NCI-H1436 (cell line): ENCODE measurements around the gene CNTNAP2.

ENCODE experiments used
- DNase-seq: peaks from one replicate; lab custom pipeline; 2025; lab: John Stamatoyannopoulos, UW

The CNTNAP2 gene

DNA sequence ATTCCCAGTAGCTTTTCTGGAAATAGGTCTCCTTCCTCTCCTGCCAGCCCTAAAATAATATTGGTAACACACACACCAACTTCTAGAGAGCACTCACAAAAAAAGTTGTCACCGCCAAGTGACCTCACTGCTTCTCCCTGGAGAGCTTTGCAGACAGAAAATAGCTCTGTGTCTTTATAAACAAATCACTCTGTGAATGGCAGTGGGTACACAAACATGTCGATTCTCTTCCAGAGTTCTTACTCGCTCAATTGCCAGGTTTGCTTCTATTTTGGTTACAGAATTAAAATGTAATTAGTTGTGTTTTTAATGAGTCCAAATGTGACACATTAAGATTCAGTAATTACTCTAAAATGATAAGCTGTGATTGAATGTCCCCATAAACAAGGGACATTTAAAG, 1824.8 kb downstream of the CNTNAP2 start:
- peak; percentile 9 for DNase-seq

DNA sequence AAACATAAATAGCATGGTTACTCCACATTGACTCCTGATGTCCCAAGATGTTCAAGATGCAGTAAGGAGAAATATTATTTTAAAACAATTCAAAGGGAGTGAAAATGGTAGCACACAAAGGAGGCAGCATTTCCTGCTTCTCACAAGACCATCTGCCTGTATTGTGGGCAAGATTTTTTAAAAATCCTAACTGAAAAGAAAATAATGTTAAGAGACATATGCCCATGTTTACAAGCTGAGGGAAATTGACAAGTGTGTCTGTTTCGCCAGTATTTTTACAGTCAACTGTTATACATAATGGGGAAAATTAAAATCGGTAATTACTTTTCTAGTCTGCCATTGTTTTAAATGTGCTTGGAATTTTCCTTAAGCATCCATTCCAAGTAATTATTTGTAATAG, 1827.7 kb downstream of the CNTNAP2 start:
- no peak for DNase-seq

DNA sequence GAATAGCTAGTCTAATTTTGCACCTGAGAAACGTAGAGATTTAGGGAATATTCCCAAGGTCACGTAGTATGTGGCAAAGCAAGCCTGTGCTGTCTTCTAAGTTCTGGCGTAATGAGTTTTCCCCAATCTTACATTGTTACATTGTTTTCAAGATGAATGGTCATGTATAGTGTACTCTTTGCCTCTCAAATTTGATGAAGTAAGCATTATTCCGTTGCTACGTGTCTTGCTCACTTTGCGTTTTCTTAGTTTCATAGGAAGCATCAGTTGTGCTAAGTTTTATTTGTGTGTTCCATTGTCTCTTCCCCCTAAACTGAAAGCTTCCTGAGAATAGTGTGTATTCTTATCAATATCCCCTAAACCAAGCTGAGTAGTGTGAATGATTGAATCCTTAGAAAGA, 1836.3 kb downstream of the CNTNAP2 start:
- no peak for DNase-seq

- DNase-seq: peak; percentile 95
Measured at GRCh38 chr7:147968046-147968610, 1851.5 kb downstream of the CNTNAP2 start.

GRCh38 chr7:147971606-147972110, 1855.1 kb downstream of the CNTNAP2 start:
- no peak for DNase-seq

- DNase-seq: no peak
Measured at GRCh38 chr7:147978201-147978600, 1861.6 kb downstream of the CNTNAP2 start.

DNA sequence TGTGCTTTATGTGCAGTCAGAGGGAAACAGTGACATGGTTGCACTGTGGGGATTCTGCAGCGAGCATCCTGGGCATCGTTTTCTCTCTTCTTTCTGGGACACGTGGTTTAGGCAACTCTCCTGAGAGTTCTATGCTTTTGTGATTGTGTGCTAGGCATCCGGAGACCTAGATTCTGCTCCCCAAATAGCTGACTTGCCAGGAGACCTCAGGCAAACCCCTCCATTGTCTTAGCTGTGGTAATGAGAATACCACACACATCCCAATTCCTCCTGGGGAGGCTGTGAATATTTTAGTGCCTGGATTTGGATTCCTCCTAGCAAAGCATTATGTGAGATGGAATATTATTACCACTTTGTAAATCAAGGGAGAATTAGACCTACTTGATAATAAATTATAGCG, 1862.0 kb downstream of the CNTNAP2 start:
- no peak for DNase-seq

GRCh38 chr7:147980826-147981813, 1864.5 kb downstream of the CNTNAP2 start:
- DNase-seq: no peak

DNA sequence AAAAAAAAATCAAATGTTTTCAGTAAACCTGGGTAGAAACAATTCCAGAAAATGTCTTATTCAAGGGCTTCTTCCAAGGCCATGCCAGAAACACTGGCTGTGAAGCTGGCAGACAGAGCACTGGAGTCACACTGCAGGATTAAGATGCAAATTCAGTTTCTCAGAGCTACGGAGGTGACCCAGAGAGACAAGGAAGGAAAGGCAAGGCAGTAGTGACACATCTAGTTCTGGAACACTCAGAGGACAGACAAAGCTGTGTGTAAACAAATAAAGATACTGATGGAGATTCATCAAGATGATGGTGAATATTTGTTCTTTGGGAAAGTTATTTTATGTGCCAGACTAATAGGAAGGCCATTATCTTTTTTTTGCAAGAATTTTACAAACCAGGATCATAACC, 1865.7 kb downstream of the CNTNAP2 start:
- DNase-seq: no peak

DNA sequence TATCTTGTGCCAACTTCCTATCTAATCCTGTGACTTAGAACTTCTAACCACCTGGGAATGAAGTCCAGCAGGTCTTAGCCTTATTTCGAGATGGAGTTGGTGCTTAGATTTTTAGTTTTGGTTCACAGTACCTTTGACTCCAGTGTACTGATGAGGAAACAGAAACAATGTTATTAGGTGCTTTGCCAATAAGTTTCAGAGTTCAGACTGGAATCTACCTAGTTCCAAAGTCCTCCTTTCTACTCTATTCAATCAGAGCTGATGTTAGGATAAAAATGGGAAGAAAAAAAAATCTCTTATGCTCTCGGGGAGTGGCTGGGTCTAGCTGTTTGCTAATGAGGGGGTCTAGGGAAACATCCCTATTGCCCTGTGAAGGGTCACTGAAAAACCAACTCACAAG, 1867.7 kb downstream of the CNTNAP2 start:
- DNase-seq: no peak

- no peak for DNase-seq
Measured at GRCh38 chr7:147990079-147990478, 1873.5 kb downstream of the CNTNAP2 start.

DNA sequence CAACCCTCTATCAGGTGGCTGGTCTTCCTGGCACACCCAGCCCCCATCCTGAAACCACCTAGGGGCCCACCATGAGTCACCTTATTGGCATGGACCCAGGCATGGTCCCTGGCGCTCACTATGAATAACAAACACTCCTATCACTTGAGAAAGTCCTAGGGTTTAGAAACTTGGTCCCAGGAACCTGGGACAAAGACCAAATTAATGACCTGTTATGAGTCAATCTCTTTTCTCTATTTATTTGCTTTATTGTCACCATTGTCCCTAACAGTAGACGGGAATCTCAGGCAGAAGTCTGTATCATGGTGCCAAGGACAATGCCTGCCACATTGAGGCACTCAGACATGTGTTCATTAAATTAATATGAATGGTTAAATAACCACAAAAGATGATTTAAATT, 1874.3 kb downstream of the CNTNAP2 start:
- no peak for DNase-seq

DNA sequence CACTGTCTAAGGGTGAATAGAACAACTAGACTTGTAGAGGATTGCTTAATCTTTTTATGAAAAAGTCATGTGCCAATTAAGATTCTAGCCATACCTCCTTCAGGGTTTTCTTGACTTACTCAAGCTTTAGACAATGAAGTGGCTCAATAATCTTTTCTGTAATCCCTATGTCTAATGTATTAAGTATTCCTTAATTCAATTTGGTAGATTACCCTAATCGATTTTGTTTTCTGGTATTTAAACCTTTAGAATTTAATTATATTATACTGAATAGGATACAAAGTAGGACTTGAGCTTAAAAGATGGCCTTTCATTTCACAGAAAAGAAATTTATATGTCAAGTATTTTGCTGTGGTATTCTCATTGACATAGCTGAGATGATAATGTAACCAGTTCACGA, 1876.1 kb downstream of the CNTNAP2 start:
- no peak for DNase-seq

DNA sequence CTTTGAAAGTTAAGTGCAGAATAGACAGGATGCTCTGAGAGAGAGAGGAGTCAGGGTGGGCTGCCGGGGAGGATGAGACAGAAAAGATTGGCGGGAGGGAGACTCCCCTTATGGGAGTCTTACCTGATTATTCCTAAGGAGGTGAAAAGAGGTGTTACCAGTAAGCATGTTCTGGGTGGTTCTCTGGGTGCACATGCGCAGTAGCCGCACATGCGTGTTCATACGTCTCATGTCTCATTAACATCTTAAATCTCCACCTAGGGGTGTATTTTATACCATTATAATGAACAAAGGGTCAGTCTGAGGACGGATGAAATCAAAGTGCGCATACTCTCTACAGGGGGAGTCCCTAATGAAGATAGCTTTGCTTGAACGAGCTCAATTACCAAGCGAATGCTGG, 1881.0 kb downstream of the CNTNAP2 start:
- no peak for DNase-seq

GRCh38 chr7:147999962-148000361, 1883.4 kb downstream of the CNTNAP2 start:
- no peak for DNase-seq

DNA sequence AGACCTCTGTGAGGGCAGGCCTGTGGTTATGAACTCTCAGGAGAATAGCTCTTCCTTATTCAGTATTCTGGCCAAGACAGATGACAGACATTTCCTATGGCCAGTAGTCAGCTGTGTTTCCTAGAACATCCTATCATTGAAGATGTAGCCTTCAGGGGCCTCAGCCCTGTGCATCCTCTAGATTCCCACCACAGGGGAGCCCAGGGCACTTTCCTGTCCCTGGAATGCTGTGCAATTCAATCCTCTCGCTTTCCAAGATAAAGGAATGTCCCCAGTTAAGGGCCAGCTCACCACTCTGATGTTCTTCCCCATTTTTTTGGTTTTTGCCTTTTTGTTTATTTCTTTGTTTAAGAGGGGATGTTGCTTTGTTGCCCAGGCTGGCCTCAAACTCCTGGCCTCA, 1895.2 kb downstream of the CNTNAP2 start:
- no peak for DNase-seq

GRCh38 chr7:148014001-148014400, 1897.4 kb downstream of the CNTNAP2 start:
- no peak for DNase-seq

GRCh38 chr7:148014541-148014940, 1897.9 kb downstream of the CNTNAP2 start:
- DNase-seq: peak; percentile 10

- no peak for DNase-seq
Measured at GRCh38 chr7:148017126-148017525, 1900.5 kb downstream of the CNTNAP2 start.

GRCh38 chr7:148020679-148021078, 1904.1 kb downstream of the CNTNAP2 start:
- DNase-seq: no peak

- DNase-seq: no peak
Measured at GRCh38 chr7:148021507-148022045, 1905.0 kb downstream of the CNTNAP2 start.

GRCh38 chr7:148022832-148023231, 1906.2 kb downstream of the CNTNAP2 start:
- DNase-seq: peak; percentile 41

GRCh38 chr7:148026713-148027112, 1910.1 kb downstream of the CNTNAP2 start:
- no peak for DNase-seq
